ENCODE measurements around the gene SPAG9.

GRCh38 chr17:50954641-50955121, 166.0 kb downstream of the SPAG9 start:
- TF ChIP-seq CTCF (IDR thresholded peaks at IDR 0.05) (no peak), POLR2AphosphoS5 (IDR thresholded peaks at IDR 0.05) (no peak)

All from breast epithelium (tissue), 3 donors.